H9 (cell line): ENCODE measurements around the gene DNAJC15. TPM values are rescaled to one million over a fixed set of nuclear protein-coding genes. Genes with fewer than 3 reads are reported as not detected.

ENCODE experiments used
- DNase-seq: peaks from one replicate; pipeline ENCODE4 v3.0.0-alpha.2; 2017
- H2AFZ ChIP-seq: one replicate; pipeline ENCODE4 v1.6.1; 2013; ENCODE audit warnings: mild to moderate bottlenecking, low read length, control low read depth, moderate library complexity
- H2AK5ac ChIP-seq: 2 replicates; pipeline ENCODE4 v1.6.1; 2013; ENCODE audit warnings: low read length, control low read depth, mixed read lengths; ENCODE audit not compliant: insufficient read length
- H2BK120ac ChIP-seq: one replicate; pipeline ENCODE4 v1.6.1; 2013; ENCODE audit warnings: low read depth, mild to moderate bottlenecking, low read length, control low read depth, inconsistent platforms; ENCODE audit not compliant: poor library complexity, severe bottlenecking
- H2BK12ac ChIP-seq: 2 replicates; pipeline ENCODE4 v1.6.1; 2013; ENCODE audit warnings: low read length, control low read depth, mixed read lengths, low read depth; ENCODE audit not compliant: insufficient read length
- H2BK15ac ChIP-seq: 2 replicates; pipeline ENCODE4 v1.6.1; 2013; ENCODE audit warnings: low read depth, low read length, control low read depth
- H2BK20ac ChIP-seq: one replicate; pipeline ENCODE4 v1.6.1; 2013; ENCODE audit warnings: low read depth, mild to moderate bottlenecking, low read length, control low read depth, inconsistent platforms; ENCODE audit not compliant: poor library complexity, severe bottlenecking
- H2BK5ac ChIP-seq: 2 replicates; pipeline ENCODE4 v1.6.1; 2013; ENCODE audit warnings: low read length, control low read depth, mixed read lengths; ENCODE audit not compliant: insufficient read length
- H3K14ac ChIP-seq: 2 replicates; pipeline ENCODE4 v1.6.1; 2013; ENCODE audit warnings: low read length, control low read depth; ENCODE audit not compliant: insufficient read depth
- H3K18ac ChIP-seq: 2 replicates; pipeline ENCODE4 v1.6.1; 2013; ENCODE audit warnings: low read depth, mild to moderate bottlenecking, mixed read lengths, low read length, control low read depth; ENCODE audit not compliant: insufficient read length
- H3K23ac ChIP-seq: 2 replicates; pipeline ENCODE4 v1.6.1; 2013; ENCODE audit warnings: low read length, control low read depth, mixed read lengths, low read depth; ENCODE audit not compliant: insufficient read length
- H3K23me2 ChIP-seq: 2 replicates; pipeline ENCODE4 v1.6.1; 2013; ENCODE audit warnings: low read depth, mild to moderate bottlenecking, mixed read lengths, low read length, control low read depth; ENCODE audit not compliant: insufficient read length, poor library complexity, severe bottlenecking
- H3K27ac ChIP-seq: 2 replicates; pipeline ENCODE4 v1.5.1; 2013; ENCODE audit warnings: low read length, control low read depth, mixed read lengths, low read depth; ENCODE audit not compliant: insufficient read length
- H3K27me3 ChIP-seq: 2 replicates; pipeline ENCODE4 v1.6.1; 2013; ENCODE audit warnings: low read length, control low read depth, inconsistent platforms; ENCODE audit not compliant: insufficient read depth
- H3K4ac ChIP-seq: 2 replicates; pipeline ENCODE4 v1.6.1; 2013; ENCODE audit warnings: low read depth, mild to moderate bottlenecking, control low read depth, inconsistent platforms, low read length, moderate library complexity
- H3K4me1 ChIP-seq: 2 replicates; pipeline ENCODE4 v1.6.1; 2013; ENCODE audit warnings: low read length, control low read depth, inconsistent platforms; ENCODE audit not compliant: insufficient read depth
- H3K4me2 ChIP-seq: 2 replicates; pipeline ENCODE4 v1.6.1; 2013; ENCODE audit warnings: low read length, control low read depth, mixed read lengths; ENCODE audit not compliant: insufficient read length, insufficient read depth
- H3K56ac ChIP-seq: 2 replicates; pipeline ENCODE4 v1.6.1; 2013; ENCODE audit warnings: low read depth, mild to moderate bottlenecking, mixed read lengths, low read length, control low read depth; ENCODE audit not compliant: insufficient read length
- H3K79me1 ChIP-seq: 2 replicates; pipeline ENCODE4 v1.6.1; 2013; ENCODE audit warnings: low read depth, mild to moderate bottlenecking, moderate library complexity, low read length, control low read depth, inconsistent platforms; ENCODE audit not compliant: insufficient read depth, poor library complexity, severe bottlenecking
- H3K79me2 ChIP-seq: 2 replicates; pipeline ENCODE4 v1.6.1; 2013; ENCODE audit warnings: low read length, control low read depth, inconsistent platforms; ENCODE audit not compliant: insufficient read depth
- H3K9ac ChIP-seq: 2 replicates; pipeline ENCODE4 v1.6.1; 2013; ENCODE audit warnings: low read length, control low read depth, mixed read lengths; ENCODE audit not compliant: insufficient read length; ENCODE audit errors: extremely low read depth
- H3K9me3 ChIP-seq: one replicate; pipeline ENCODE4 v1.6.1; 2013; ENCODE audit warnings: low read depth, low read length, inconsistent platforms; ENCODE audit not compliant: control insufficient read depth
- H3T11ph ChIP-seq: one replicate; pipeline ENCODE4 v1.6.1; 2013; ENCODE audit warnings: mild to moderate bottlenecking, low read length, control low read depth, inconsistent platforms
- H4K20me1 ChIP-seq: one replicate; pipeline ENCODE4 v1.6.1; 2013; ENCODE audit not compliant: control insufficient read depth, insufficient read length, insufficient read depth
- H4K5ac ChIP-seq: 2 replicates; pipeline ENCODE4 v1.6.1; 2013; ENCODE audit warnings: low read depth, mild to moderate bottlenecking, mixed read lengths, low read length, control low read depth; ENCODE audit not compliant: insufficient read length
- H4K8ac ChIP-seq: replicated peaks from 2 replicates; pipeline ENCODE4 v1.6.1; 2013; ENCODE audit warnings: low read length, control low read depth, mixed read lengths, low read depth; ENCODE audit not compliant: insufficient read length
- H4K91ac ChIP-seq: 2 replicates; pipeline ENCODE4 v1.6.1; 2013; ENCODE audit warnings: low read depth, mild to moderate bottlenecking, moderate library complexity, mixed read lengths, low read length, control low read depth; ENCODE audit not compliant: insufficient read length
- H3K27ac Mint-ChIP-seq, 3 experiments: 2 replicates in 2 of 3; 3 replicates in 1 of 3; pipeline ENCODE4 v1.8.0; 2020 to 2021; ENCODE audit warnings: mixed read lengths in 3 of 3, mild to moderate bottlenecking in 1 of 3, moderate library complexity in 1 of 3
- H3K27me3 Mint-ChIP-seq: 2 replicates; pipeline ENCODE4 v1.8.0; 2021; ENCODE audit warnings: low read depth, mild to moderate bottlenecking, moderate library complexity, mixed read lengths
- H3K36me3 Mint-ChIP-seq, 3 experiments: 2 replicates in 2 of 3; 3 replicates in 1 of 3; pipeline ENCODE4 v1.8.0; 2020 to 2021; ENCODE audit warnings: low read depth in 3 of 3, mixed read lengths in 3 of 3; ENCODE audit not compliant: insufficient read depth in 1 of 3
- H3K4me1 Mint-ChIP-seq, 2 experiments: 2 replicates each; pipeline ENCODE4 v1.8.0; 2020; ENCODE audit warnings: mixed read lengths in 2 of 2
- H3K4me3 Mint-ChIP-seq, 2 experiments: 2 replicates in 1 of 2; 3 replicates in 1 of 2; pipeline ENCODE4 v1.8.0; 2020 to 2021; ENCODE audit warnings: mild to moderate bottlenecking in 2 of 2, mixed read lengths in 2 of 2, moderate library complexity in 1 of 2
- H3K9me3 Mint-ChIP-seq, 2 experiments: 2 replicates in 1 of 2; 3 replicates in 1 of 2; pipeline ENCODE4 v1.8.0; 2020; ENCODE audit warnings: mild to moderate bottlenecking in 2 of 2, mixed read lengths in 2 of 2, moderate library complexity in 1 of 2
- CTCF ChIP-seq: fragments of 200-600 bp; sonication (generic); conservative IDR thresholded peaks from 3 replicates; pipeline ENCODE4 v1.8.0; 2021; ENCODE audit warnings: antibody characterized with exemption, mild to moderate bottlenecking
- WGBS: extraction: QIAGEN DNeasy Blood & Tissue Kit; methylation state at CpG from one replicate; pipeline ENCODE4 v1.1.7; 2013; ENCODE audit warnings: missing lambda C conversion rate, low lambda C conversion rate, mixed read lengths; ENCODE audit not compliant: insufficient read length; ENCODE audit errors: extremely low coverage; 5-methylcytosine and 5-hydroxymethylcytosine counted together
- total RNA-seq: library from RNA; stranded (reverse); gene quantifications from 2 replicates; pipeline ENCODE4 v1.2.1, GENCODE V29; 2021

Gene DNAJC15
- total RNA-seq, 1 experiment from 2014 or later: 13.4 TPM

DNA sequence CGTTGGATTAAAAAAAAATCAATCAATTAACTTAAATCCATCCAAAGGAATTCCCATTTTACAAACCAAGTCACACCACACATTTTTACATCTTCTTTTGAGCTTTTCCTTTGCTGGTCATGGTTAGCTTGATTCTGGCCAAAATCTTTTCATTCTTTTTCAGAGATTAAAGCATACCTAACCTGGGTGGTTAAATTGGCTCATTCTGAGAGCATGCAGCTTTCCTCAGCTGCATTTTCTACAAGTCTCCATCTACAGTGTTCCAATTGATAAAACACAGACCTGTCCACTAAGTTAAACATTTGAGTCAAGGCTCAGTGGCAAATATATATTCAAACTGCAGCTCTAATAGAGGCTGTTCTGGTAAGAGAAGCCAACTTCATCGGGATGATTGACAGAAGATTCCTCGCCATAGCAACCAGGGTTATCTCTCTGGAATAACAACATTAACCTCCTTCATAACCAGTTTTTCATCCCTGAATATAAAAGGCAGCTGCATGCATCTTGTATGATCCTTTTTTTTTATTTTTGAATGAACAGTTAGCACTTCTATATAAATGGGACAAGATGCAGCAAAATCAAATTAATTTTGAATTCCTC is 106.2 kb downstream of the DNAJC15 start:
- no peaks in the 10 kb centered on the region for H3K79me2 ChIP-seq
- WGBS: no CpG with 5 or more reads among the region's 3 CpGs
- no peak overlapping the region for H3K9ac ChIP-seq
- H3T11ph ChIP-seq: no peak overlapping the region
- no peaks in the 10 kb centered on the region for H3K79me1 ChIP-seq
- no peak overlapping the region for H2AFZ ChIP-seq
- no peaks in the 10 kb centered on the region for H3K27me3 Mint-ChIP-seq
- no peak overlapping the region for H3K4me2 ChIP-seq
- no peak overlapping the region for H2BK120ac ChIP-seq
- H3K4me3 Mint-ChIP-seq: no peak overlapping the region
- H3K4ac ChIP-seq: no peak overlapping the region
- no peaks in the 10 kb centered on the region for H3K9me3 ChIP-seq
- no peak overlapping the region for H3K56ac ChIP-seq
- H4K8ac ChIP-seq: no peak overlapping the region
- H2AK5ac ChIP-seq: no peak overlapping the region
- H3K4me1 Mint-ChIP-seq: peaks cover 37 to 45% of the 10 kb centered on the region in 2 experiments
- no peak overlapping the region for H2BK12ac ChIP-seq
- H2BK20ac ChIP-seq: no peak overlapping the region
- H3K27ac Mint-ChIP-seq: no peak overlapping the region
- TF ChIP-seq CTCF: no peak
- H3K23me2 ChIP-seq: no peaks in the 10 kb centered on the region
- no peaks in the 10 kb centered on the region for H3K9me3 Mint-ChIP-seq
- no peak overlapping the region for H3K23ac ChIP-seq
- no peak overlapping the region for H2BK5ac ChIP-seq
- no peak overlapping the region for H2BK15ac ChIP-seq
- DNase-seq: no peak
- no peak overlapping the region for H3K14ac ChIP-seq
- H3K18ac ChIP-seq: no peak overlapping the region
- H3K27me3 ChIP-seq: no peaks in the 10 kb centered on the region
- H4K91ac ChIP-seq: no peak overlapping the region
- H3K36me3 Mint-ChIP-seq: no peaks in the 10 kb centered on the region
- H4K5ac ChIP-seq: no peak overlapping the region
- peaks cover 19% of the 10 kb centered on the region for H3K4me1 ChIP-seq
- no peaks in the 10 kb centered on the region for H4K20me1 ChIP-seq
- no peak overlapping the region for H3K27ac ChIP-seq
